ENCODE measurements around the gene PLET1.

GRCh38 chr11:112293614-112294013, 33.0 kb upstream of the PLET1 start:
- TF ChIP-seq CTCF (IDR thresholded peaks at IDR 0.05), result no peak
- no peak for TF ChIP-seq EZH2 (IDR thresholded peaks at IDR 0.05)
- TF ChIP-seq EZH2phosphoT487 (IDR thresholded peaks at IDR 0.05), result no peak
